Measurements from ENCODE around the gene SHISA6. TPM values are rescaled to one million over a fixed set of nuclear protein-coding genes. Genes with fewer than 3 reads are reported as not detected.

The SHISA6 gene
- total and polyA plus RNA-seq, 5 donors: 0.03 to 0.08 (median 0.07) TPM; not detected in 2

DNA sequence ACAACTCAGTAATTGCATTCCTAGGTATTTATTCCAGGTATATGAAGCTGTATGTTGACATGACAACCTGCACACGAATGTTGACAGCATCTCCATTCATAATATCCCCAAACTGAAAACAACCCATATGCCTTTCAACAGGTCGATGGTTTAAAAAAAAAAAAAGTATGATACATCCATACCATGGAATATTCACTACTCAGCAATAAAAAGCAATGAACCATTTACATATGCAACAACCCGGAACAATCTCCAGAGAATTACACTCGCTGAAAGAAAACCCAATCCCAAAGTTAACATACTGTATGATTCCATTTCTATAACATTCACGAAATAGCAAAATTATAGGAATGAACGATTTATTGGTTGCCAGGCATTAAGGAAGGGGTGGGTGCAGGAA is 304.0 kb downstream of the SHISA6 start:
- no peaks in the 10 kb centered on the region for H3K4me1 ChIP-seq (ENCODE audit: control insufficient read depth, insufficient read depth, low read length)
- intact Hi-C loops (cut with DNase I): no loop called here
- H3K4me3 ChIP-seq (ENCODE audit: low read length): no peak overlapping the region
- no peaks in the 10 kb centered on the region for H3K27me3 ChIP-seq (ENCODE audit: control insufficient read depth, insufficient read depth)
- no peak for ATAC-seq
- peaks cover 2% of the 10 kb centered on the region for H3K9me3 ChIP-seq (ENCODE audit: control insufficient read depth, low read length)
- WGBS: 85% methylated on average over 6 of the region's 6 CpGs
- no peak overlapping the region for H3K27ac ChIP-seq (ENCODE audit: low read length)
- DNase-seq: no peak

DNA sequence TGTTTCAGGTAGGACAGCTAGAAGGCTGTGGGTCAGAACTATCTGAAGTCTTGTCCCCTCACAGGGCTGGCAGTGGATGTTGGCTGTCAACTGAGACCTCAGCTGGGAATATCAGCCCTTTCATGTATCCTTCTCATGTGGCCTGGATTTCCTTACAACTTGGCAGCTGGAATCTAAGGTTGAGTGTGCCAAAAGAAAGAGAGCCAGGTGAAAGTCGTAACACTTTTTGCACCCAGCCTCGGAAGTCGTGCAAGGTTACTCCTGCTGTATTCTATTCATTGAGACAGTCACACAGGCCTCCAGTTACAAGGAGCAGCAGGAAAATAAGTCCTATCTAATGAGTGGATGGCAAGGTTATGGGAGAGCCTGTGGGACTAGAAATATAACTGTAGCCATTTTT is 304.7 kb downstream of the SHISA6 start:
- H3K4me1 ChIP-seq (ENCODE audit: control insufficient read depth, insufficient read depth, low read length): no peaks in the 10 kb centered on the region
- 66% methylated on average over 3 of the region's 3 CpGs for WGBS

GRCh38 chr17:11547853-11548252 is 306.8 kb downstream of the SHISA6 start:
- WGBS: 92% methylated on average over 4 of the region's 4 CpGs
- Histone ChIP-seq H3K9me3 (ENCODE audit: control insufficient read depth, low read length) (no peaks in the 10 kb centered on the region), H3K27me3 (ENCODE audit: control insufficient read depth, insufficient read depth) (no peaks in the 10 kb centered on the region), H3K27ac (ENCODE audit: low read length) (no peak overlapping the region), H3K4me3 (ENCODE audit: low read length) (no peak overlapping the region), H3K4me1 (ENCODE audit: control insufficient read depth, insufficient read depth, low read length) (no peaks in the 10 kb centered on the region)
- intact Hi-C loops (cut with DNase I): no loop called here
- ATAC-seq (no peak), DNase-seq (no peak)

More for the DNA sequence above, 304.7 kb downstream of the SHISA6 start:
- H3K4me3 ChIP-seq (ENCODE audit: low read length): no peak overlapping the region
- ATAC-seq (no peak), DNase-seq (no peak)
- no peaks in the 10 kb centered on the region for H3K27me3 ChIP-seq (ENCODE audit: control insufficient read depth, insufficient read depth)
- intact Hi-C loops (cut with DNase I): no loop called here
- peaks cover 2% of the 10 kb centered on the region for H3K9me3 ChIP-seq (ENCODE audit: control insufficient read depth, low read length)
- no peak overlapping the region for H3K27ac ChIP-seq (ENCODE audit: low read length)

GRCh38 chr17:11548398-11548797 is 307.4 kb downstream of the SHISA6 start:
- H3K9me3 ChIP-seq (ENCODE audit: control insufficient read depth, low read length): no peaks in the 10 kb centered on the region
- no peak for ATAC-seq
- no peaks in the 10 kb centered on the region for H3K4me1 ChIP-seq (ENCODE audit: control insufficient read depth, insufficient read depth, low read length)
- H3K27ac ChIP-seq (ENCODE audit: low read length): no peak overlapping the region
- DNase-seq: no peak
- H3K27me3 ChIP-seq (ENCODE audit: control insufficient read depth, insufficient read depth): no peaks in the 10 kb centered on the region
- WGBS: 71% methylated on average over 2 of the region's 2 CpGs
- intact Hi-C loops (cut with DNase I): no loop called here
- no peak overlapping the region for H3K4me3 ChIP-seq (ENCODE audit: low read length)

DNA sequence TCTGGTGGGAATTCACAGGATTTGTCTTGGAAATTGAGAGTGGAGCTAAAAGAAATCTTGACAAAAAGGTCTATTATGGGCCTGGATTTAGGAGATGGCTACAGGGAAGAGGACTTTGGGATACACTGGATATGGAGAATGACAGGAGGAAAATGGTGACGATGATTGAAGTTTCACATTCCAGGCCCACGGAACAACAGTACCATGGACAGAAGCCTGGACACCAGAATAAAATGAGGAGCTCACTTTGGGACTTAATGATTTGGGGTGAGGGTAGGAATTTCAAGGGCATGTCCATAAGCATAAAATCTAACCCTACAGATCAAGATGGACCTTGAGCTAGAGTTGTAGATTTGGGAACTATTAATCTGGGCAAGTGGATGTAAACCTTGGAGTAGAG is 309.4 kb downstream of the SHISA6 start:
- WGBS: 88% methylated on average over 2 of the region's 2 CpGs
- DNase-seq (no peak), ATAC-seq (no peak)
- intact Hi-C loops (cut with DNase I): no loop called here
- H3K27me3 ChIP-seq (ENCODE audit: control insufficient read depth, insufficient read depth): no peaks in the 10 kb centered on the region
- no peak overlapping the region for H3K4me3 ChIP-seq (ENCODE audit: low read length)
- no peaks in the 10 kb centered on the region for H3K4me1 ChIP-seq (ENCODE audit: control insufficient read depth, insufficient read depth, low read length)
- H3K9me3 ChIP-seq (ENCODE audit: control insufficient read depth, low read length): no peaks in the 10 kb centered on the region
- no peak overlapping the region for H3K27ac ChIP-seq (ENCODE audit: low read length)

GRCh38 chr17:11551442-11551841 is 310.4 kb downstream of the SHISA6 start:
- Histone ChIP-seq H3K4me3 (ENCODE audit: low read length) (no peak overlapping the region), H3K27me3 (ENCODE audit: control insufficient read depth, insufficient read depth) (no peaks in the 10 kb centered on the region), H3K27ac (ENCODE audit: low read length) (no peak overlapping the region), H3K9me3 (ENCODE audit: control insufficient read depth, low read length) (no peaks in the 10 kb centered on the region), H3K4me1 (ENCODE audit: control insufficient read depth, insufficient read depth, low read length) (no peaks in the 10 kb centered on the region)
- intact Hi-C loops (cut with DNase I): no loop called here
- ATAC-seq (no peak), DNase-seq (no peak)
- WGBS: 57% methylated on average over 6 of the region's 6 CpGs

DNA sequence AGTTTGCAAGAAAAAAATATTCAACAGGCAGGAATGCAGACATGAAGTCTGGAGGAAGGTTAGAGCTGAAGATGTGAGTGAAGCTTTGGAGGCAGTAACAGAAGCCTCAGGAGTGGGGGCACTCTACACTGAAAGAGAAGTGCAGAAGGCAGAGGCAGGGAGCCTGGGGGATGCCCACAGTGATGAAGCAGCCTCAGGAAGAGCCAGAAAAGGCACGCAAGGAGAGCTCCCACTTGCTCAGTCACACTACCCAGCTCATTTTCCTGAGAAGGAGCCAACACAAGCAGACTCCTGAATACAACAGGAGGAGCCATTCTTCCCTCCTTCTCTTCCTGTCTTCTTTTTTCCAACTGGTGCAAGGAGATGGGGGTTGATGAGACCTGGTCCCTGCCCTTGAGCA is 312.1 kb downstream of the SHISA6 start:
- 52% methylated on average over 1 of the region's 1 CpG for WGBS

DNA sequence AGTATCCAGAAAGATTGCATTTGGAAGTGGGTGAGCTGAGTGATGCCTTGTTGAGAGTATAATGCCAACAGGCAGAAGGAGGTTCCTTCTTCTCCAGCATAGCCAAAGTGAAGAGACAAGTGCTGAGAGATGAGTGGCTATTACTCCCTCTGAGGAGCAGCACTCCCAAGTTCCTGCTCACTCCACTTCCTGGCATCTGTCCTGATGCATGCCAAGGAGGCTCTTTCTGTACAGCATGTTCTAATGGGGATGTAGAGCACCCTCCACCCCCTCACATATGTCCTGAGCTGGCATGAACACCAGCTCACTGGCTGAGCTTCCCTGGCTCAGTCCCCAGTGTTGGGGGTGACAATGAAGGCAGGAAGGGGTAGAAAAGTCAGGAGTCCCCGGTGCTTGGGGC is 313.0 kb downstream of the SHISA6 start:
- ATAC-seq (no peak), DNase-seq (no peak)
- intact Hi-C loops (cut with DNase I): no loop called here
- no peaks in the 10 kb centered on the region for H3K9me3 ChIP-seq (ENCODE audit: control insufficient read depth, low read length)
- no peak overlapping the region for H3K27ac ChIP-seq (ENCODE audit: low read length)
- no peak overlapping the region for H3K4me3 ChIP-seq (ENCODE audit: low read length)
- WGBS: 72% methylated on average over 1 of the region's 1 CpG
- no peaks in the 10 kb centered on the region for H3K4me1 ChIP-seq (ENCODE audit: control insufficient read depth, insufficient read depth, low read length)
- no peaks in the 10 kb centered on the region for H3K27me3 ChIP-seq (ENCODE audit: control insufficient read depth, insufficient read depth)

More for the DNA sequence above, 312.1 kb downstream of the SHISA6 start:
- no peak for DNase-seq
- H3K9me3 ChIP-seq (ENCODE audit: control insufficient read depth, low read length): no peaks in the 10 kb centered on the region
- no peaks in the 10 kb centered on the region for H3K27me3 ChIP-seq (ENCODE audit: control insufficient read depth, insufficient read depth)
- no peak for ATAC-seq
- no peak overlapping the region for H3K4me3 ChIP-seq (ENCODE audit: low read length)
- H3K4me1 ChIP-seq (ENCODE audit: control insufficient read depth, insufficient read depth, low read length): no peaks in the 10 kb centered on the region
- no peak overlapping the region for H3K27ac ChIP-seq (ENCODE audit: low read length)
- intact Hi-C loops (cut with DNase I): no loop called here

GRCh38 chr17:11554542-11554941 is 313.5 kb downstream of the SHISA6 start:
- no peak for DNase-seq
- Histone ChIP-seq H3K27ac (ENCODE audit: low read length) (no peak overlapping the region), H3K27me3 (ENCODE audit: control insufficient read depth, insufficient read depth) (no peaks in the 10 kb centered on the region), H3K4me3 (ENCODE audit: low read length) (no peak overlapping the region), H3K4me1 (ENCODE audit: control insufficient read depth, insufficient read depth, low read length) (no peaks in the 10 kb centered on the region), H3K9me3 (ENCODE audit: control insufficient read depth, low read length) (no peaks in the 10 kb centered on the region)
- WGBS: 79% methylated on average over 5 of the region's 5 CpGs
- ATAC-seq: no peak
- intact Hi-C loops (cut with DNase I): no loop called here

- ATAC-seq (no peak), DNase-seq (no peak)
- H3K4me3 ChIP-seq (ENCODE audit: low read length): no peak overlapping the region
- intact Hi-C loops (cut with DNase I): no loop called here
- WGBS: 84% methylated on average over 6 of the region's 6 CpGs
- no peaks in the 10 kb centered on the region for H3K9me3 ChIP-seq (ENCODE audit: control insufficient read depth, low read length)
- H3K27ac ChIP-seq (ENCODE audit: low read length): no peak overlapping the region
- no peaks in the 10 kb centered on the region for H3K27me3 ChIP-seq (ENCODE audit: control insufficient read depth, insufficient read depth)
- H3K4me1 ChIP-seq (ENCODE audit: control insufficient read depth, insufficient read depth, low read length): no peaks in the 10 kb centered on the region
Measured at GRCh38 chr17:11555530-11555929, 314.5 kb downstream of the SHISA6 start.

GRCh38 chr17:11557727-11558452 is 316.9 kb downstream of the SHISA6 start:
- no peak overlapping the region for H3K4me3 ChIP-seq (ENCODE audit: low read length)
- intact Hi-C loops (cut with DNase I): no loop called here
- no peaks in the 10 kb centered on the region for H3K9me3 ChIP-seq (ENCODE audit: control insufficient read depth, low read length)
- WGBS: 92% methylated on average over 46 of the region's 46 CpGs
- no peak overlapping the region for H3K27ac ChIP-seq (ENCODE audit: low read length)
- no peaks in the 10 kb centered on the region for H3K4me1 ChIP-seq (ENCODE audit: control insufficient read depth, insufficient read depth, low read length)
- H3K27me3 ChIP-seq (ENCODE audit: control insufficient read depth, insufficient read depth): no peaks in the 10 kb centered on the region
- DNase-seq (no peak), ATAC-seq (peak in 1 of 2 donors; percentile 18)

Data from right cardiac atrium (tissue), 5 donors.